Naive thymus-derived CD8-positive, alpha-beta T cell (primary cell): Measurements from ENCODE around the gene S100A13. TPM values are rescaled to one million over a fixed set of nuclear protein-coding genes. Genes with fewer than 3 reads are reported as not detected.

Source experiments
- ATAC-seq, 2 donors: fragments of 150-1000 bp; cut with Tn5 transposase in 1 of 2; sonication (Bioruptor Pico), chemical (Tn5 transposase) in 1 of 2; 1 replicate in 1 of 2; 2 replicates in 1 of 2; pipeline ENCODE4 v1.10.0; 2021; ENCODE audit warnings: mild to moderate bottlenecking in 2 of 2, moderate library complexity in 2 of 2
- POLR2A ChIA-PET: fragments of 350-600 bp; sonication (Branson Sonifier 250); formaldehyde crosslinking; loops from one replicate; lab custom pipeline; 2021; ENCODE audit warnings: antibody characterized with exemption; lab: Charles Lee
- DNase-seq, 10 donors: peaks; one replicate each; pipeline versions ENCODE4 v3.0.0 to v3.0.0-alpha.2; 2020 to 2022
- H3K27ac Mint-ChIP-seq, 10 donors: one replicate each; pipeline ENCODE4 v1.8.0; 2020 to 2022; ENCODE audit warnings: mild to moderate bottlenecking in 10 of 10, mixed read lengths in 10 of 10, moderate library complexity in 4 of 10, inconsistent platforms in 1 of 10
- H3K27me3 Mint-ChIP-seq, 5 donors: one replicate each; pipeline ENCODE4 v1.8.0; 2021 to 2022; ENCODE audit warnings: mixed read lengths in 5 of 5
- H3K36me3 Mint-ChIP-seq, 3 donors: one replicate each; pipeline ENCODE4 v1.8.0; 2020 to 2022; ENCODE audit warnings: mixed read lengths in 3 of 3, mild to moderate bottlenecking in 2 of 3, inconsistent platforms in 1 of 3
- H3K4me1 Mint-ChIP-seq, 4 donors: one replicate each; pipeline ENCODE4 v1.8.0; 2021 to 2022; ENCODE audit warnings: mixed read lengths in 4 of 4
- H3K4me3 Mint-ChIP-seq, 10 donors: one replicate each; pipeline ENCODE4 v1.8.0; 2020 to 2022; ENCODE audit warnings: mild to moderate bottlenecking in 10 of 10, mixed read lengths in 10 of 10, moderate library complexity in 6 of 10, inconsistent platforms in 1 of 10
- H3K9me3 Mint-ChIP-seq, 9 donors: one replicate each; pipeline ENCODE4 v1.8.0; 2020 to 2022; ENCODE audit warnings: mixed read lengths in 9 of 9, mild to moderate bottlenecking in 3 of 9, inconsistent platforms in 1 of 9, moderate library complexity in 1 of 9
- polyA plus RNA-seq, 3 donors: library from polyadenylated mRNA; unstranded; fragments of 300-500 nt; fragmentation: Illumina TruSeq; gene quantifications; one replicate each; pipeline ENCODE4 v1.2.3, GENCODE V29; 2021
- total RNA-seq, 8 experiments: library from RNA in 2 of 8; stranded (reverse) in 2 of 8; gene quantifications; one replicate each; pipeline ENCODE4 v1.2.3 and lab custom pipeline; 2021 to 2026

S100A13 gene
- total and polyA plus RNA-seq, 5 experiments from 2014 or later, result 0.94 to 6.0 (median 1.9) TPM

DNA sequence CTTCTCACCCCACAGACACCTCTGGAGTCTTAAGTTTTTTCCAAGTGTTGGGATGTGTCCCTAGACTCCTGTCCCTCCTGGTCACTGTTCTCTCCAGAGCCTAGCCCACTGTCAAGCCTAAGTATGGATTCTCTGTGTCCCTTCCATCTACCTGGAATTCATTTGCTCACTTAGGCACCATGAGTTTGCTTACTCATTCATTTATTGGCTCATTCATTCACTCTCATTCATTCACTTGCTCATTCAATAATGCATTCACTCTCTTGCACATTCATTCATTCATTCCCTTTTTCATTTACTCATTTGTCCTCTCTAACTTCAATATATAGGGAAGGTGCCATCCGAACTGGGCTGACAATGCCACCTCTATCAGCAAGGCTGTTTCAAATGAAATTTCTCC lies 15.9 kb downstream of the S100A13 start:
- H3K27ac Mint-ChIP-seq, result no peak overlapping the region
- POLR2A ChIA-PET, result no interaction called here
- no peak for ATAC-seq
- no peak overlapping the region for H3K4me3 Mint-ChIP-seq
- H3K9me3 Mint-ChIP-seq, result no peaks in the 10 kb centered on the region
- H3K36me3 Mint-ChIP-seq, result no peaks in the 10 kb centered on the region
- DNase-seq, result no peak
- H3K27me3 Mint-ChIP-seq, result no peaks in the 10 kb centered on the region
- H3K4me1 Mint-ChIP-seq, result no peaks in the 10 kb centered on the region

DNA sequence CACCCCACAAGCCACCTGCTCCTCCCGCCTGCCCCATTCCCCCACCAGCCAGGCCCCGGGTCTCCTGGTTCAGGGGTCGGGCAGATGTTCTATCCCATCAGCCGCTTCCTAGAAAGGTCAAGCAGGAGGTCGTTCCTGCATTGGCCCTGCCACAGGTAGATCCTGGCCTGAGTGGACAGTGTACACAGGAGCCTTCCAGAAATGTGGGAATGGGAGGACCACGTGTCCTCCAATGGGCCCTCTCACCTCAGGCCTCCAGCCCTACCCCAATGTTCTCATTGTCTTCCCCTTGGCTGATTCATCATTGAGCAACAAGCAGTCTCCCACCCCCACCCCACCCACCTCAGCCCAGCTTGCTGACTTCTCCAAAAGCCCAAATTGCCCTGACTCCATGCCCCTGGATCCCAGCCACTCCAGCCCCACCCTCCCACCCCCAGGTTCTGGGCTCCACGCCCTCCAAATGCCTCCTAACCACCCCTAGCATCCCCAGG lies 16.4 kb downstream of the S100A13 start:
- Mint-ChIP-seq H3K36me3 (no peaks in the 10 kb centered on the region), H3K4me1 (no peaks in the 10 kb centered on the region), H3K27me3 (no peaks in the 10 kb centered on the region), H3K4me3 (no peak overlapping the region), H3K9me3 (no peaks in the 10 kb centered on the region), H3K27ac (no peak overlapping the region)
- POLR2A ChIA-PET, result no interaction called here
- no peak for DNase-seq
- ATAC-seq, result no peak

DNA sequence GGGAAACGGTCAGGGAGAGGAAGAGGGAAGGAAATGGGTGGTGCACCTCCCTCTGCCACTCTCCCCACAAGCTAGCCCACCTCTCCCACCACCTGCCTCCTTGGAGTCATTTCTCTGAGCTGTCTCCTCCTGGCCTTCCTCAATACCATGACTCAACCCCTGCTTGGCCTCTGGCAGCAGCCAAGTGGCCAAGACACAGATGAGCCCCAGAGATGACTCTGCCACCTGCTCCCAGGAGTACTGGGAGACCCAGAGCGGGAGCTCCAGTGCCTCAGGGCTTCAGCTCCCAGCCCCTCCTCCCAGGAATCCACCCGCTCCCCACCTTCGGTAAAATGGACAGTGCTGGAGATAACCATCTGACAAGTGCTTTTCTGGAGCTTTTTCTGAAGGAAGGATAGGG lies 17.0 kb downstream of the S100A13 start:
- DNase-seq, result no peak
- H3K4me1 Mint-ChIP-seq, result no peaks in the 10 kb centered on the region
- no peaks in the 10 kb centered on the region for H3K36me3 Mint-ChIP-seq
- no peaks in the 10 kb centered on the region for H3K9me3 Mint-ChIP-seq
- H3K27me3 Mint-ChIP-seq, result no peaks in the 10 kb centered on the region
- no peak for ATAC-seq
- POLR2A ChIA-PET, result no interaction called here
- H3K4me3 Mint-ChIP-seq, result no peak overlapping the region
- no peak overlapping the region for H3K27ac Mint-ChIP-seq

DNA sequence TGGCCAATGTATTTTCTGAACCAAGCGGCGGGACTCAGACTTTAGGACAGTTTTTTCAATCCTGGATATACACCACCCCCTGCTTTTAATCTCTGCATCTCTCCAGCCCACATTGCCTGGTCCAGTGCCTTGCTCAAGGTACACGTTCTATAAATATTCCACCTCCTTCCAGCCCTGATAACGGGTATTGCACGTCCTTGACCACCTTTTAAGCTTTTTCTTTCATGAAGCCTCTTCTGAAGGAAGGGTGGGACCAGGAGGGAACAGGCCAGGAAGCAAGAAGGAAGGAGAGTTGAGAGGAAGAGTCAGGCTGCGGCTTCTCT lies 17.8 kb downstream of the S100A13 start:
- POLR2A ChIA-PET, result no interaction called here
- Mint-ChIP-seq H3K27me3 (no peaks in the 10 kb centered on the region), H3K9me3 (no peaks in the 10 kb centered on the region), H3K27ac (no peak overlapping the region), H3K36me3 (no peaks in the 10 kb centered on the region), H3K4me3 (peak overlapping the region in 1 of 10 donors; percentile 52), H3K4me1 (no peaks in the 10 kb centered on the region)
- DNase-seq, result no peak
- ATAC-seq, result no peak

- no peaks in the 10 kb centered on the region for H3K4me1 Mint-ChIP-seq
- H3K4me3 Mint-ChIP-seq, result no peak overlapping the region
- no peak for ATAC-seq
- no peak for DNase-seq
- no peaks in the 10 kb centered on the region for H3K9me3 Mint-ChIP-seq
- POLR2A ChIA-PET, result no interaction called here
- peak overlapping the region in 1 of 10 donors; percentile 28 for H3K27ac Mint-ChIP-seq
- no peaks in the 10 kb centered on the region for H3K27me3 Mint-ChIP-seq
- no peaks in the 10 kb centered on the region for H3K36me3 Mint-ChIP-seq
Measured at GRCh38 chr1:153608742-153609584, 18.3 kb downstream of the S100A13 start.

GRCh38 chr1:153608089-153608682 lies 19.1 kb downstream of the S100A13 start:
- Mint-ChIP-seq H3K36me3 (no peaks in the 10 kb centered on the region), H3K27ac (peak overlapping the region in 2 of 10 donors; percentile 28 to 59), H3K4me3 (no peak overlapping the region), H3K9me3 (no peaks in the 10 kb centered on the region), H3K27me3 (no peaks in the 10 kb centered on the region), H3K4me1 (no peaks in the 10 kb centered on the region)
- POLR2A ChIA-PET, result no interaction called here
- no peak for DNase-seq
- no peak for ATAC-seq

- peak overlapping the region in 1 of 10 donors; percentile 22 for H3K27ac Mint-ChIP-seq
- POLR2A ChIA-PET, result no interaction called here
- H3K36me3 Mint-ChIP-seq, result no peaks in the 10 kb centered on the region
- ATAC-seq, result no peak
- H3K27me3 Mint-ChIP-seq, result no peaks in the 10 kb centered on the region
- DNase-seq, result no peak
- peaks cover 0 to 5% (median 3%) of the 10 kb centered on the region in 4 donors for H3K4me1 Mint-ChIP-seq
- no peaks in the 10 kb centered on the region for H3K9me3 Mint-ChIP-seq
- no peak overlapping the region for H3K4me3 Mint-ChIP-seq
Measured at GRCh38 chr1:153607381-153607780, 19.9 kb downstream of the S100A13 start.

DNA sequence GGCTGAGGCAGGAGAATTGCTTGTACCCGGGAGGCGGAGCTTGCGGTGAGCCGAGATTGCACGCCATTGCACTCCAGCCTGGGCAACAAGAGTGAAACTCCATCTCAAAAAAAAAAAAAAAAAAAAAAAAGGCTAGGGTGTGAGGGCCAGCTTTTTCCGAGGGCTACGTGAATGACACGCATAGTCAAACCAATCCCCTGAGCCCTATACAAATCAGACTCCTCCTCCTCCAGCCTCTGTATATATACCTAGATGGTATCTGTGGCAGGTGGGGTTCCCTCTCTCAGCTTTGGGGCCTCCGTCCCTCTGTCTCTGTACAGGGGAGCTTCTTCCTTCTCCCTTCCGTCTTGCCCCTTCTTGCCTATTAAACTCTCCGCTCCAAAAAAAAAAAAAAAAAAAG lies 21.1 kb downstream of the S100A13 start:
- Mint-ChIP-seq H3K4me3 (no peak overlapping the region), H3K27ac (no peak overlapping the region), H3K9me3 (no peaks in the 10 kb centered on the region), H3K36me3 (no peaks in the 10 kb centered on the region), H3K4me1 (peaks cover 0 to 11% (median 7%) of the 10 kb centered on the region in 4 donors), H3K27me3 (no peaks in the 10 kb centered on the region)
- ATAC-seq, result no peak
- DNase-seq, result no peak
- POLR2A ChIA-PET, result no interaction called here

- Mint-ChIP-seq H3K4me1 (peaks cover 5 to 30% (median 18%) of the 10 kb centered on the region in 4 donors), H3K4me3 (no peak overlapping the region), H3K36me3 (no peaks in the 10 kb centered on the region), H3K27me3 (no peaks in the 10 kb centered on the region), H3K27ac (peak overlapping the region in 2 of 10 donors; percentile 9 to 39), H3K9me3 (no peaks in the 10 kb centered on the region)
- ATAC-seq (no peak), DNase-seq (no peak)
- POLR2A ChIA-PET, result no interaction called here
Measured at GRCh38 chr1:153602749-153603148, 24.6 kb downstream of the S100A13 start.

DNA sequence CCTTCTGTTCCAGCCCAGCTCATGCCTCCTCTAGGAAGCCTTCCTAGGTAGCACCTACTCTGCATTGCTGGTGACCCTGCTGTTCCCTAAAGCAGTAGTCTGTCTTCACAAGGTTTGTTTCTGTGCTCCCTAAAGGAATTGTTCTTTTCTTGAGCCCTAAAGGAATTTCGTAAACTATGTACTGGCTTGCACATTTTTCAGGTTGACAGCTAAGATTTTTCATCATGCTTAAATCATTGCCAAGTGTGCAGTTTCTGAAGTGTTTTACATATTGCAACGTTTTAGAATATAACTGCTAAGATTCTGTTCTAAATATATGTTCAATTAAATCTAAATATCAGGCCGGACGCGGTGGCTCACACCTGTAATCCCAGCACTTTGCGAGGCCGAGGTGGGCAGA lies 27.5 kb downstream of the S100A13 start:
- POLR2A ChIA-PET, result interaction anchor here (0.6 kb wide), 1 partner anchor 23 kb away, joined by 4 read pairs; no protein-coding TSS in a partner anchor
- H3K9me3 Mint-ChIP-seq, result no peaks in the 10 kb centered on the region

DNA sequence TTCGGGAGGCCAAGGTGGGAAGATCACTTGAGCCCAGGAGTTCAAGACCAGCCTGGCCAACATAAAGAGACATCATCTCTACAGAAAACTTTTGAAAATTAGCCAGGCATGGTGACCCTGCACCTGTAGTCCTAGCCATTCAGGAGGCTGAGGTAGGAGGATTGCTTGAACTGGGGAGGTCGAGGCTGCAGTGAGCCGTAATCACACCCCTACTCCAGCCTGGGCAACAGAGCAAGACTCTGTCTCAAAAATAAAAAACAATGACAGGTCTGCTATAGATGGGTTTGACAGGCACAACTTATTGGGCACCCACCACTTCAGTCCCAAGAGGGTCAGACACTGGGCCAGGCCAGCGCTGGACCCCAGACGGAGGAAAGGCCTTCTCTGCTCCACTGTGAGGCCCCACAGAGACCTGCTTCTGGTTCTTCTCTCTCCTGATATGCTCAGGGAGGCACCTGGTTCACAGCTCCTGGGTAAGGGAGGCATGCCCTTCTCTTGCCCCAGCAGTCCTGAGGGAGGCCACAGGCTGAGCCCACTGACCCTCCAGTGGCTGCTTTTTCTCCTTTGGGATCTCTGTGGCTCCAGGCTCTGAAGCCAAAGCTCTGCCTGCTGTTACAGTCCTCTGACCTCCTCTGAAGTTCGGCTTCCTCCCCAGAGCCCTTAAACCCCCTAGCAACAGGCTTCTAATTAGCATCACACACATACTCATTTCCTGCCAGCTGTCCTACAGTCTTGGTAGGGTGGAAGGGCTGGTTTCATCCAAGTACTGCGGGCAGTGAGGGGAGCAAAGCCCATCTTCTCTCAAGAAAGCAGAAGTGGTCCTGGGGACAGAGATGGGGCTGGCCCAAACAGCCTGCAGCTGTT lies 28.8 kb downstream of the S100A13 start:
- Mint-ChIP-seq H3K4me3 (no peak overlapping the region), H3K9me3 (no peaks in the 10 kb centered on the region), H3K4me1 (peaks cover 5 to 38% (median 19%) of the 10 kb centered on the region in 4 donors), H3K27ac (peak overlapping the region in 9 of 10 donors; percentile 1 to 81 (median 73)), H3K36me3 (no peaks in the 10 kb centered on the region), H3K27me3 (no peaks in the 10 kb centered on the region)
- POLR2A ChIA-PET, result interaction anchor here (1.3 kb wide), 1 partner anchor 35 kb away, joined by 5 read pairs; the partner anchor contains the start of gene CHTOP
- DNase-seq (peak in 3 of 10 donors; percentile 22 to 28 (median 25)), ATAC-seq (peak; percentile 91 to 92)

More for the DNA sequence above, 27.5 kb downstream of the S100A13 start:
- peaks cover 5 to 38% (median 19%) of the 10 kb centered on the region in 4 donors for H3K4me1 Mint-ChIP-seq
- H3K27ac Mint-ChIP-seq, result no peak overlapping the region
- H3K4me3 Mint-ChIP-seq, result no peak overlapping the region
- no peaks in the 10 kb centered on the region for H3K27me3 Mint-ChIP-seq
- no peak for DNase-seq
- no peak for ATAC-seq
- no peaks in the 10 kb centered on the region for H3K36me3 Mint-ChIP-seq

DNA sequence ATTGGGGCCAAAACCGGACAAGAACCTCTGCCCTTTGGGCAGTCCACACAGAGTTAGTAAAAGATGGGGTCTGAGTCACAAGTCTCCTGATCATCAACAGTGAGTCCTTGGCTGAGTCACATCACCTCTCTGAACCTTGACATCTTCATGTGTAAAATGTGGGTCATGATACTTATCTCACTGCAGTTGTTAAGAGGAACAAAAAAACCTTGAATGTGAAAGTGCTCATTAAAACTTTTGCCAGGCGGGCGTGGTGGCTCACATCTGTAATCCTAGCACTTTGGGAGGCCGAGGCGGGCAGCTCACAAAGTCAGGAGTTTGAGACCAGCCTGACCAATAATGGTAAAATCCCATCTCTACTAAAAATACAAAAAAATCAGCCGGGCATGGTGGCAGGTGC lies 30.1 kb downstream of the S100A13 start:
- Mint-ChIP-seq H3K9me3 (no peaks in the 10 kb centered on the region), H3K27ac (peak overlapping the region in 2 of 10 donors; percentile 78 to 84), H3K36me3 (no peaks in the 10 kb centered on the region), H3K4me1 (peaks cover 5 to 32% (median 14%) of the 10 kb centered on the region in 4 donors), H3K27me3 (no peaks in the 10 kb centered on the region), H3K4me3 (no peak overlapping the region)
- no peak for DNase-seq
- ATAC-seq, result no peak
- POLR2A ChIA-PET, result no interaction called here
